Measurements from ENCODE around the gene SHLD1.

SHLD1 gene

DNA sequence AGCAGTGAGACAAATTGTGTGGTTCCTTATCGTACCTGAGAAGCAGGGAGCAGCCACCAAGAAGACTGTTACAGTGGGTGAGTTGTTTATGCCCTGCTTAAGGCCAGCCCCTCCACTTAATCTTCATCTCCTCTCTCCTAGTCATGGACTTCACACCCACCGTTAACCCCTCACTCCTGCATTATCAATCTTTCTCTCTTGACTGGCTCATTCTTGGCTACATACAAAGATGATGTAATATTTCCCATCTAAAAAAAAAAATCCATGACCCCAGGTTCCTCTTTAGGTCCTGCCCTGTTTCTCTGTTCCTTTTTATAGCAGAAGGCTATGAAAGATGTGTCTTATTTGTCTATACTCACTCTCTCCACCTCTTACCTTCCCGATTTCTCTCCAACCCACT, 72.4 kb downstream of the SHLD1 start:
- H3K4ac ChIP-seq (ENCODE audit: low read depth, low read length), result no peak overlapping the region
- no peak overlapping the region for H4K91ac ChIP-seq (ENCODE audit: low read depth, low read length)
- no peak overlapping the region for H4K12ac ChIP-seq (ENCODE audit: low read depth, low read length)
- no peak overlapping the region for H3K4me2 ChIP-seq (ENCODE audit: low read length)
- no peaks in the 10 kb centered on the region for H3K9me3 ChIP-seq (ENCODE audit: insufficient read depth, low read depth, low read length)
- no peaks in the 10 kb centered on the region for H3K79me2 ChIP-seq (ENCODE audit: control insufficient read depth, insufficient read depth, low read length, poor library complexity)
- H2BK12ac ChIP-seq (ENCODE audit: low read length), result no peak overlapping the region
- H2BK5ac ChIP-seq (ENCODE audit: low read depth, low read length, poor library complexity), result no peak overlapping the region
- no peak overlapping the region for H3K4me3 ChIP-seq (ENCODE audit: low read depth, low read length)
- no peak overlapping the region for H2AK5ac ChIP-seq (ENCODE audit: low read length)
- no peaks in the 10 kb centered on the region for H3K79me1 ChIP-seq (ENCODE audit: low read length)
- no peak overlapping the region for H3K9ac ChIP-seq (ENCODE audit: low read length)
- no peaks in the 10 kb centered on the region for H3K36me3 ChIP-seq (ENCODE audit: control insufficient read depth in 1 of 2, insufficient read depth in 2 of 2, low read length in 2 of 2)
- H3K14ac ChIP-seq (ENCODE audit: low read length), result no peak overlapping the region
- H4K8ac ChIP-seq (ENCODE audit: low read depth, low read length), result no peak overlapping the region
- H3K18ac ChIP-seq (ENCODE audit: low read length), result no peak overlapping the region
- H2AFZ ChIP-seq (ENCODE audit: insufficient read depth, low read length, poor library complexity), result no peak overlapping the region
- H3K27ac ChIP-seq (ENCODE audit: low read depth, low read length), result no peak overlapping the region
- no peak overlapping the region for H2BK120ac ChIP-seq (ENCODE audit: insufficient read depth, low read length, poor library complexity)
- H3K4me1 ChIP-seq (ENCODE audit: control insufficient read depth in 1 of 2, insufficient read depth in 2 of 2, low read length in 2 of 2), result peaks cover 2 to 5% of the 10 kb centered on the region in 2 experiments
- no peaks in the 10 kb centered on the region for H3K27me3 ChIP-seq (ENCODE audit: insufficient read depth, low read length)
- 100% methylated on average over 1 of the region's 3 CpGs for WGBS (ENCODE audit: extremely low coverage, insufficient coverage, insufficient read length)
- no peak for DNase-seq
- no peak overlapping the region for H3K23ac ChIP-seq (ENCODE audit: low read length)

DNA sequence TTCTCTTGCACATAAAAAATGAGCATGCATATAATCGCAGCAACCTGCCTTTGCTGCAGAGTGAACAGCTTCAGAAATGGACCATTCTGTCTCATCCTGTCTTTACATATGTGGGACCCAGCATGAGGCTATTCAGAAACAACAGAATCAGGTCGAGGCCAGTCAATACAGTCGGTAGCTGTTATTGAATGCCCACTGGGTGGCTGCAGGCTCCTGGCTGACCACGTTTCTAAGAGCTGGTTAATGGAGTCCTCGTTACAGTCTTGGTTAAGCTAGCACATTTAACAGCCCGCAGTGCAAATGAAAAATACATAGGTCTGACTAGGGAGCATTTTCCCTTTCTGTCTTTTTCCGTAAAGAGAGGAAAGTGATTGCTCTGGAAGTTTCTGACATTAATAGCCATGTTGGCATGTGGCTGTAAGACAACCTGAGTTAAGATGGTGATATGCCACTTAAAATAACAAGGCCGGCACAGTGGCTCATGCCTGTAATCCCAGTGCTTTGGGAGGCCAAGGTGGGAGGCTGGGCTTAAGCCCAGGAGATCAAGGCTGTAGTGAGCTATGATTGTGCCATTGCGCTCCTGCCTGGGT, 75.0 kb downstream of the SHLD1 start:
- peaks cover 2 to 4% of the 10 kb centered on the region in 2 experiments for H3K4me1 ChIP-seq (ENCODE audit: control insufficient read depth in 1 of 2, insufficient read depth in 2 of 2, low read length in 2 of 2)
- no peaks in the 10 kb centered on the region for H3K79me2 ChIP-seq (ENCODE audit: control insufficient read depth, insufficient read depth, low read length, poor library complexity)
- H3K4me3 ChIP-seq (ENCODE audit: low read depth, low read length), result no peak overlapping the region
- H3K23ac ChIP-seq (ENCODE audit: low read length), result no peak overlapping the region
- no peaks in the 10 kb centered on the region for H3K36me3 ChIP-seq (ENCODE audit: control insufficient read depth in 1 of 2, insufficient read depth in 2 of 2, low read length in 2 of 2)
- H3K9ac ChIP-seq (ENCODE audit: low read length), result no peak overlapping the region
- no peak overlapping the region for H3K4ac ChIP-seq (ENCODE audit: low read depth, low read length)
- H2BK12ac ChIP-seq (ENCODE audit: low read length), result no peak overlapping the region
- no peak overlapping the region for H4K91ac ChIP-seq (ENCODE audit: low read depth, low read length)
- no peak overlapping the region for H4K12ac ChIP-seq (ENCODE audit: low read depth, low read length)
- no peak overlapping the region for H2AK5ac ChIP-seq (ENCODE audit: low read length)
- no peaks in the 10 kb centered on the region for H3K27me3 ChIP-seq (ENCODE audit: insufficient read depth, low read length)
- no peak overlapping the region for H4K8ac ChIP-seq (ENCODE audit: low read depth, low read length)
- no peak overlapping the region for H3K14ac ChIP-seq (ENCODE audit: low read length)
- H3K79me1 ChIP-seq (ENCODE audit: low read length), result no peaks in the 10 kb centered on the region
- no peak overlapping the region for H3K18ac ChIP-seq (ENCODE audit: low read length)
- no peak overlapping the region for H2AFZ ChIP-seq (ENCODE audit: insufficient read depth, low read length, poor library complexity)
- H3K9me3 ChIP-seq (ENCODE audit: insufficient read depth, low read depth, low read length), result no peaks in the 10 kb centered on the region
- no CpG with 5 or more reads among the region's 9 CpGs for WGBS (ENCODE audit: extremely low coverage, insufficient coverage, insufficient read length)
- H2BK5ac ChIP-seq (ENCODE audit: low read depth, low read length, poor library complexity), result no peak overlapping the region
- no peak overlapping the region for H3K27ac ChIP-seq (ENCODE audit: low read depth, low read length)
- H2BK120ac ChIP-seq (ENCODE audit: insufficient read depth, low read length, poor library complexity), result no peak overlapping the region
- DNase-seq, result no peak
- no peak overlapping the region for H3K4me2 ChIP-seq (ENCODE audit: low read length)

DNA sequence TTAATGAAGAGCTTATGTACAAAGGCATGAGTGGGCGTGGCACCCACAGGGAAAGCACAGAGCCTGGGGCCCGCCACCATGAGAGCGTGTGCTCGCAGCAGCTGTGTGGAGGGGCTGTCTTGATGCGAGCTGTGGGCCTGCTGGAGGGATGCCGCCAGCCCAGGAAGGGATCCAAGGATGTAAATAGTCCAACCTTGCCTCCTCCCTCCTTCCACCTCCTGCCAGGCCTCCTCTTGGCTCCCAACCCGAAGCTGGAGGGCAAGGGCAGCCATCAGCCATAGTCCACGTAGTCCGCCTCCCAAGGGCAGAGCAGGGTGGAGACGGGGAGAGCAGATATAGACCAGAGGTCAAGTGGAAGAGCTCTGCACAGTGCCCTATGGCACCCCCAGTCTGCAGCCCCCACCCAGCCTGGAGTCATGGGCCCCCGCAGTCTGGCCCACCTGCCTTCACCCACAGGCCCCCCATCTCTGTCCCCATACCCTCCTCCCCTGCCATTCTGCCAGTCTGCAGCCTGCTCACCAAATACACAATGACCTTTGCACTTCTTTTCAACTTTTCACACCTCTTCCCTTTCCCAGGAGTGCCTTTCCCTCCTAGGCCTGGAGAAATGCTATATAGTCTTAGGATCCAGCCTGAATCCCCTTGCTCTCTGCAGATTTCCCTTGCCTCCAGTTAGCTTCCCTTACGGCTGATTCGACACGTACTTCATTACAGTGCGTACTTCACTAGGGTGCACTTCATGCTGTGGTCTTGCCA, 77.1 kb downstream of the SHLD1 start:
- no peak overlapping the region for H3K4me2 ChIP-seq (ENCODE audit: low read length)
- WGBS (ENCODE audit: extremely low coverage, insufficient coverage, insufficient read length), result no CpG with 5 or more reads among the region's 15 CpGs
- H2BK5ac ChIP-seq (ENCODE audit: low read depth, low read length, poor library complexity), result no peak overlapping the region

DNA sequence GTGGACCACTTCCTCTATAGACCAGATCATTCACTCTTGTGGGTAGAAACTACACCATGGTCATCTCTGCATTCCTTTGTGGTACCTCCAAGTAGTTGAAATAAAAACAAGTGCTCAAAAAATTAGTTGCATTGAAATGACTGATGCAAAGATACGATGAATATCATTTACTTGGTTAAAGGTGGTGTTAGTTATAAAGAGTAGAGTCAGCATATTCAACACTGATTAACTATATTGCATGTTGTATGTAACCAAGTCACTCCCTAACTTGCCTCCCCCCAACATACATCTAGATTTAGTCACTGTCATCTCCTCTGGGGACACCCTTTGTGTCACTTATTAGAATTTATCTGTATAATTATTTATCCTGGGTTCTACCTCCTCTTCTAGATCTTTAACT, 77.7 kb downstream of the SHLD1 start:
- DNase-seq, result no peak

More for the DNA sequence above, 77.1 kb downstream of the SHLD1 start:
- no peak overlapping the region for H3K4ac ChIP-seq (ENCODE audit: low read depth, low read length)
- H3K27me3 ChIP-seq (ENCODE audit: insufficient read depth, low read length), result no peaks in the 10 kb centered on the region
- H3K79me1 ChIP-seq (ENCODE audit: low read length), result no peaks in the 10 kb centered on the region
- no peak overlapping the region for H4K91ac ChIP-seq (ENCODE audit: low read depth, low read length)
- no peak overlapping the region for H3K9ac ChIP-seq (ENCODE audit: low read length)
- no peak overlapping the region for H4K8ac ChIP-seq (ENCODE audit: low read depth, low read length)
- no peak overlapping the region for H3K18ac ChIP-seq (ENCODE audit: low read length)
- H3K14ac ChIP-seq (ENCODE audit: low read length), result no peak overlapping the region
- H3K36me3 ChIP-seq (ENCODE audit: control insufficient read depth in 1 of 2, insufficient read depth in 2 of 2, low read length in 2 of 2), result no peaks in the 10 kb centered on the region
- peaks cover 2 to 4% of the 10 kb centered on the region in 2 experiments for H3K4me1 ChIP-seq (ENCODE audit: control insufficient read depth in 1 of 2, insufficient read depth in 2 of 2, low read length in 2 of 2)
- H2BK12ac ChIP-seq (ENCODE audit: low read length), result no peak overlapping the region
- no peak overlapping the region for H3K27ac ChIP-seq (ENCODE audit: low read depth, low read length)
- no peak overlapping the region for H2AFZ ChIP-seq (ENCODE audit: insufficient read depth, low read length, poor library complexity)
- H3K4me3 ChIP-seq (ENCODE audit: low read depth, low read length), result no peak overlapping the region
- no peaks in the 10 kb centered on the region for H3K9me3 ChIP-seq (ENCODE audit: insufficient read depth, low read depth, low read length)
- H2BK120ac ChIP-seq (ENCODE audit: insufficient read depth, low read length, poor library complexity), result no peak overlapping the region
- no peaks in the 10 kb centered on the region for H3K79me2 ChIP-seq (ENCODE audit: control insufficient read depth, insufficient read depth, low read length, poor library complexity)
- H2AK5ac ChIP-seq (ENCODE audit: low read length), result no peak overlapping the region
- no peak overlapping the region for H3K23ac ChIP-seq (ENCODE audit: low read length)
- no peak overlapping the region for H4K12ac ChIP-seq (ENCODE audit: low read depth, low read length)
- DNase-seq, result no peak

More for the DNA sequence above, 77.7 kb downstream of the SHLD1 start:
- H3K9me3 ChIP-seq (ENCODE audit: insufficient read depth, low read depth, low read length), result no peaks in the 10 kb centered on the region
- H2AK5ac ChIP-seq (ENCODE audit: low read length), result no peak overlapping the region
- peaks cover 2 to 4% of the 10 kb centered on the region in 2 experiments for H3K4me1 ChIP-seq (ENCODE audit: control insufficient read depth in 1 of 2, insufficient read depth in 2 of 2, low read length in 2 of 2)
- no peak overlapping the region for H4K8ac ChIP-seq (ENCODE audit: low read depth, low read length)
- no peak overlapping the region for H3K9ac ChIP-seq (ENCODE audit: low read length)
- H2BK5ac ChIP-seq (ENCODE audit: low read depth, low read length, poor library complexity), result no peak overlapping the region
- H3K23ac ChIP-seq (ENCODE audit: low read length), result no peak overlapping the region
- H3K27ac ChIP-seq (ENCODE audit: low read depth, low read length), result no peak overlapping the region
- H3K18ac ChIP-seq (ENCODE audit: low read length), result no peak overlapping the region
- WGBS (ENCODE audit: extremely low coverage, insufficient coverage, insufficient read length), result no CpG with 5 or more reads among the region's 1 CpG
- H4K91ac ChIP-seq (ENCODE audit: low read depth, low read length), result no peak overlapping the region
- no peaks in the 10 kb centered on the region for H3K27me3 ChIP-seq (ENCODE audit: insufficient read depth, low read length)
- H3K4me3 ChIP-seq (ENCODE audit: low read depth, low read length), result no peak overlapping the region
- no peak overlapping the region for H3K4ac ChIP-seq (ENCODE audit: low read depth, low read length)
- H2BK120ac ChIP-seq (ENCODE audit: insufficient read depth, low read length, poor library complexity), result no peak overlapping the region
- H4K12ac ChIP-seq (ENCODE audit: low read depth, low read length), result no peak overlapping the region
- H3K79me2 ChIP-seq (ENCODE audit: control insufficient read depth, insufficient read depth, low read length, poor library complexity), result no peaks in the 10 kb centered on the region
- H2AFZ ChIP-seq (ENCODE audit: insufficient read depth, low read length, poor library complexity), result no peak overlapping the region
- no peaks in the 10 kb centered on the region for H3K36me3 ChIP-seq (ENCODE audit: control insufficient read depth in 1 of 2, insufficient read depth in 2 of 2, low read length in 2 of 2)
- H3K79me1 ChIP-seq (ENCODE audit: low read length), result no peaks in the 10 kb centered on the region
- H2BK12ac ChIP-seq (ENCODE audit: low read length), result no peak overlapping the region
- H3K14ac ChIP-seq (ENCODE audit: low read length), result no peak overlapping the region
- no peak overlapping the region for H3K4me2 ChIP-seq (ENCODE audit: low read length)
